DOHH2 (cell line): Measurements from ENCODE around the gene CFAP74.

Experiments
- CTCF ChIP-seq: fragments of 200-600 bp; sonication (generic); IDR thresholded peaks from one replicate; pipeline ENCODE4 v1.5.1; 2014; ENCODE audit warnings: antibody characterized with exemption, mild to moderate bottlenecking, low read depth, low read length; ENCODE audit not compliant: poor library complexity, severe bottlenecking
- EZH2phosphoT487 ChIP-seq: fragments of 200-600 bp; sonication (generic); IDR thresholded peaks from 2 replicates; pipeline ENCODE4 v1.6.1; 2017; ENCODE audit warnings: borderline replicate concordance, mild to moderate bottlenecking, antibody characterized with exemption, low read length, moderate library complexity, mixed read lengths

- TF ChIP-seq CTCF = no peak
- TF ChIP-seq EZH2phosphoT487 = no peak
These were observed 28.1 kb downstream of the CFAP74 start for GRCh38 chr1:1975535-1975934.
